BLaER1 (cell line): ENCODE results near the gene WDR35.
A peak's percentile ranks its signal among the peaks of the same experiment; 100 is the strongest.

ENCODE experiments used
- H3K27ac ChIP-seq: shearing (Covaris generic); formaldehyde crosslinking; 2 replicates; pipeline ENCODE4 v1.8.1; 2022
- H3K27me3 ChIP-seq: shearing (Covaris generic); formaldehyde crosslinking; 2 replicates; pipeline ENCODE4 v1.8.1; 2022
- H3K36me3 ChIP-seq: shearing (Covaris generic); formaldehyde crosslinking; 2 replicates; pipeline ENCODE4 v1.8.1; 2022
- H3K4me1 ChIP-seq: shearing (Covaris generic); formaldehyde crosslinking; 2 replicates; pipeline ENCODE4 v1.8.1; 2022
- H3K4me2 ChIP-seq: shearing (Covaris generic); formaldehyde crosslinking; 2 replicates; pipeline ENCODE4 v1.8.1; 2022
- H3K4me3 ChIP-seq: shearing (Covaris generic); formaldehyde crosslinking; 2 replicates; pipeline ENCODE4 v1.8.1; 2022
- H3K9ac ChIP-seq: shearing (Covaris generic); formaldehyde crosslinking; 2 replicates; pipeline ENCODE4 v1.8.1; 2022
- H3K9me3 ChIP-seq: shearing (Covaris generic); formaldehyde crosslinking; 2 replicates; pipeline ENCODE4 v1.8.1; 2022
- H4K20me1 ChIP-seq: shearing (Covaris generic); formaldehyde crosslinking; 2 replicates; pipeline ENCODE4 v1.8.1; 2022
- Cebpa-rat ChIP-seq: shearing (Covaris generic); IDR thresholded peaks from 2 replicates; pipeline ENCODE4 v1.8.1; 2022

WDR35 gene

GRCh38 chr2:20025065-20025786 is 35.3 kb upstream of the WDR35 start:
- no peak for TF ChIP-seq Cebpa-rat
- Histone ChIP-seq H3K4me1 (no peaks in the 10 kb centered on the region), H3K9ac (no peak overlapping the region), H3K4me2 (no peak overlapping the region), H3K9me3 (peaks cover 56% of the 10 kb centered on the region), H3K27ac (no peak overlapping the region), H4K20me1 (0 out of 2 replicates have a peak, but pooled peaks cover 6% of the 10 kb centered on the region), H3K4me3 (no peak overlapping the region), H3K36me3 (peaks cover 65% of the 10 kb centered on the region), H3K27me3 (no peaks in the 10 kb centered on the region)

GRCh38 chr2:20023688-20024087 is 33.8 kb upstream of the WDR35 start:
- no peak overlapping the region for H3K27ac ChIP-seq
- no peaks in the 10 kb centered on the region for H3K27me3 ChIP-seq
- no peak for TF ChIP-seq Cebpa-rat
- no peak overlapping the region for H3K4me3 ChIP-seq
- peaks cover 52% of the 10 kb centered on the region for H3K9me3 ChIP-seq
- no peak overlapping the region for H3K9ac ChIP-seq
- H3K4me1 ChIP-seq, result no peaks in the 10 kb centered on the region
- no peak overlapping the region for H3K4me2 ChIP-seq
- H4K20me1 ChIP-seq, result no peaks in the 10 kb centered on the region
- peaks cover 53% of the 10 kb centered on the region for H3K36me3 ChIP-seq

GRCh38 chr2:20021405-20022009 is 31.6 kb upstream of the WDR35 start:
- Histone ChIP-seq H3K27ac (no peak overlapping the region), H3K36me3 (peaks cover 32% of the 10 kb centered on the region), H3K9ac (no peak overlapping the region), H4K20me1 (no peaks in the 10 kb centered on the region), H3K4me2 (no peak overlapping the region), H3K9me3 (peaks cover 39% of the 10 kb centered on the region), H3K4me3 (no peak overlapping the region), H3K4me1 (no peaks in the 10 kb centered on the region), H3K27me3 (no peaks in the 10 kb centered on the region)
- no peak for TF ChIP-seq Cebpa-rat

GRCh38 chr2:20019747-20020146 is 29.8 kb upstream of the WDR35 start:
- no peak overlapping the region for H3K27ac ChIP-seq
- no peak overlapping the region for H3K4me3 ChIP-seq
- H3K27me3 ChIP-seq, result peaks cover 3% of the 10 kb centered on the region
- H4K20me1 ChIP-seq, result no peaks in the 10 kb centered on the region
- H3K9ac ChIP-seq, result no peak overlapping the region
- peaks cover 41% of the 10 kb centered on the region for H3K9me3 ChIP-seq
- H3K4me1 ChIP-seq, result no peaks in the 10 kb centered on the region
- H3K4me2 ChIP-seq, result no peak overlapping the region
- TF ChIP-seq Cebpa-rat, result no peak
- peaks cover 24% of the 10 kb centered on the region for H3K36me3 ChIP-seq

GRCh38 chr2:20018601-20019152 is 28.8 kb upstream of the WDR35 start:
- peaks cover 24% of the 10 kb centered on the region for H3K36me3 ChIP-seq
- H3K27me3 ChIP-seq, result peaks cover 14% of the 10 kb centered on the region
- H3K4me2 ChIP-seq, result no peak overlapping the region
- no peaks in the 10 kb centered on the region for H4K20me1 ChIP-seq
- no peaks in the 10 kb centered on the region for H3K4me1 ChIP-seq
- H3K27ac ChIP-seq, result no peak overlapping the region
- TF ChIP-seq Cebpa-rat, result no peak
- no peak overlapping the region for H3K4me3 ChIP-seq
- no peak overlapping the region for H3K9ac ChIP-seq
- peaks cover 52% of the 10 kb centered on the region for H3K9me3 ChIP-seq

GRCh38 chr2:20016346-20016745 is 26.4 kb upstream of the WDR35 start:
- 0 out of 2 replicates have a peak, but pooled peaks cover 12% of the 10 kb centered on the region for H4K20me1 ChIP-seq
- H3K36me3 ChIP-seq, result peaks cover 15% of the 10 kb centered on the region
- no peak overlapping the region for H3K4me2 ChIP-seq
- peaks cover 40% of the 10 kb centered on the region for H3K9me3 ChIP-seq
- H3K4me3 ChIP-seq, result no peak overlapping the region
- no peak overlapping the region for H3K9ac ChIP-seq
- peaks cover 15% of the 10 kb centered on the region for H3K4me1 ChIP-seq
- no peak overlapping the region for H3K27ac ChIP-seq
- TF ChIP-seq Cebpa-rat, result no peak
- peaks cover 37% of the 10 kb centered on the region for H3K27me3 ChIP-seq

GRCh38 chr2:20015482-20016083 is 25.7 kb upstream of the WDR35 start:
- Histone ChIP-seq H4K20me1 (0 out of 2 replicates have a peak, but pooled peaks cover 12% of the 10 kb centered on the region), H3K9me3 (peaks cover 33% of the 10 kb centered on the region), H3K36me3 (peaks cover 7% of the 10 kb centered on the region), H3K9ac (no peak overlapping the region), H3K27ac (no peak overlapping the region), H3K4me3 (no peak overlapping the region), H3K4me2 (no peak overlapping the region), H3K27me3 (peaks cover 45% of the 10 kb centered on the region), H3K4me1 (peaks cover 15% of the 10 kb centered on the region)
- no peak for TF ChIP-seq Cebpa-rat

GRCh38 chr2:20013126-20013849 is 23.4 kb upstream of the WDR35 start:
- H3K4me2 ChIP-seq, result peak overlapping the region; percentile 79
- H3K27me3 ChIP-seq, result peaks cover 50% of the 10 kb centered on the region
- peaks cover 15% of the 10 kb centered on the region for H3K4me1 ChIP-seq
- no peak for TF ChIP-seq Cebpa-rat
- no peak overlapping the region for H3K9ac ChIP-seq
- H4K20me1 ChIP-seq, result 0 out of 2 replicates have a peak, but pooled peaks cover 12% of the 10 kb centered on the region
- H3K27ac ChIP-seq, result no peak overlapping the region
- peaks cover 19% of the 10 kb centered on the region for H3K9me3 ChIP-seq
- no peaks in the 10 kb centered on the region for H3K36me3 ChIP-seq
- peak overlapping the region; percentile 61 for H3K4me3 ChIP-seq

GRCh38 chr2:20012282-20013125 is 22.6 kb upstream of the WDR35 start, which contains the start of gene MATN3:
TSS of gene MATN3 (minus strand) at chr2:20012668. CDS start at chr2:20012631, 37 bp downstream.
- H3K36me3 ChIP-seq, result no peaks in the 10 kb centered on the region
- H3K4me3 ChIP-seq, result peak within 1 kb of the TSS; percentile 61

More at GRCh38 chr2:20012282-20013125, 22.6 kb upstream of the WDR35 start, which contains the start of gene MATN3:
- peak within 1 kb of the TSS; percentile 79 for H3K4me2 ChIP-seq
- H3K4me1 ChIP-seq, result peaks cover 15% of the 10 kb centered on the region
- TF ChIP-seq Cebpa-rat, result no peak
- H3K27me3 ChIP-seq, result peaks cover 50% of the 10 kb centered on the region
- H3K27ac ChIP-seq, result no peak within 1 kb of the TSS
- 0 out of 2 replicates have a peak, but pooled peaks cover 12% of the 10 kb centered on the region for H4K20me1 ChIP-seq
- H3K9ac ChIP-seq, result no peak within 1 kb of the TSS
- H3K9me3 ChIP-seq, result peaks cover 19% of the 10 kb centered on the region
